Fibroblast of lung (primary cell): ENCODE data around the gene BORA. TPM values are rescaled to one million over a fixed set of nuclear protein-coding genes. Genes with fewer than 3 reads are reported as not detected.

Experiments used
- DNase-seq, 2 donors: peaks; one replicate each; pipeline versions ENCODE4 v3.0.0 to v3.0.0-alpha.2; 2010; ENCODE audit warnings: low read depth in 2 of 2
- H2AFZ ChIP-seq: 2 replicates; pipeline ENCODE4 v1.5.1; 2012; ENCODE audit warnings: low read length, control low read depth, inconsistent platforms
- H3K27ac ChIP-seq: 2 replicates; pipeline ENCODE4 v1.5.1; 2011; ENCODE audit warnings: low read length, control low read depth; ENCODE audit not compliant: insufficient read depth
- H3K27me3 ChIP-seq: 2 replicates; pipeline ENCODE4 v1.5.1; 2011; ENCODE audit warnings: mild to moderate bottlenecking, low read length; ENCODE audit not compliant: control insufficient read depth, insufficient read depth
- H3K36me3 ChIP-seq: 2 replicates; pipeline ENCODE4 v1.5.1; 2011; ENCODE audit warnings: low read length; ENCODE audit not compliant: control insufficient read depth, insufficient read depth
- H3K4me1 ChIP-seq: 2 replicates; pipeline ENCODE4 v1.5.1; 2011; ENCODE audit warnings: low read length; ENCODE audit not compliant: control insufficient read depth, insufficient read depth; ENCODE audit errors: extremely low read depth
- H3K4me2 ChIP-seq: 2 replicates; pipeline ENCODE4 v1.5.1; 2011; ENCODE audit warnings: low read length, control low read depth; ENCODE audit not compliant: insufficient read depth; ENCODE audit errors: extremely low read depth
- H3K4me3 ChIP-seq, 4 experiments: fragments of 200-600 bp in 1 of 4; sonication (generic) in 1 of 4; replicated peaks in 1 of 4; 2 replicates each; pipeline ENCODE4 v1.5.1; 2011 to 2016; ENCODE audit warnings: low read length in 4 of 4, low read depth in 3 of 4, mild to moderate bottlenecking in 3 of 4, control low read depth in 2 of 4, inconsistent platforms in 1 of 4, mixed read lengths in 1 of 4; ENCODE audit not compliant: insufficient read depth in 1 of 4; ENCODE audit errors: control extremely low read depth in 1 of 4
- H3K79me2 ChIP-seq: 2 replicates; pipeline ENCODE4 v1.5.1; 2012; ENCODE audit warnings: mild to moderate bottlenecking, low read length, inconsistent platforms; ENCODE audit not compliant: control insufficient read depth, insufficient read depth
- H3K9ac ChIP-seq: 2 replicates; pipeline ENCODE4 v1.5.1; 2011; ENCODE audit warnings: mild to moderate bottlenecking, low read length, control low read depth; ENCODE audit not compliant: insufficient read depth
- H3K9me3 ChIP-seq: 2 replicates; pipeline ENCODE4 v1.5.1; 2012; ENCODE audit warnings: low read depth, low read length; ENCODE audit not compliant: control insufficient read depth, insufficient read depth
- H4K20me1 ChIP-seq: 2 replicates; pipeline ENCODE4 v1.5.1; 2011; ENCODE audit warnings: low read length; ENCODE audit not compliant: control insufficient read depth, insufficient read depth; ENCODE audit errors: extremely low read depth
- CTCF ChIP-seq, 2 donors: IDR thresholded peaks in 1 of 2; conservative IDR thresholded peaks in 1 of 2; 1 replicate in 1 of 2; 2 replicates in 1 of 2; pipeline ENCODE4 v1.5.1; 2011 to 2012; ENCODE audit warnings: low read length in 2 of 2, control low read depth in 1 of 2, inconsistent platforms in 1 of 2, low read depth in 1 of 2, mild to moderate bottlenecking in 1 of 2
- EZH2 ChIP-seq: IDR thresholded peaks from 2 replicates; pipeline ENCODE4 v1.5.1; 2012; ENCODE audit warnings: low read length, control low read depth, mild to moderate bottlenecking; ENCODE audit errors: missing control alignments
- polyA plus RNA-seq, 2 donors: library from polyadenylated mRNA; depleted of rRNA in 1 of 2; stranded (reverse) in 1 of 2; unstranded in 1 of 2; fragments of >200 nt; gene quantifications; 2 replicates each; pipeline ENCODE4 v1.2.1, GENCODE V29; 2011 to 2012; ENCODE audit warnings: missing spikeins in 1 of 2
- total RNA-seq: library from RNA; depleted of rRNA; stranded (reverse); fragments of >200 nt; gene quantifications from 2 replicates; pipeline ENCODE4 v1.2.1, GENCODE V29; 2014

Gene BORA
- total and polyA plus RNA-seq, 2 donors (not counting 1 experiment from before 2014, with no cell fraction given), result 2.0 to 4.8 TPM

- Histone ChIP-seq H3K27ac (no peak overlapping the region), H3K27me3 (no peaks in the 10 kb centered on the region), H4K20me1 (no peaks in the 10 kb centered on the region), H3K36me3 (no peaks in the 10 kb centered on the region), H2AFZ (no peak overlapping the region), H3K9me3 (no peaks in the 10 kb centered on the region), H3K9ac (no peak overlapping the region), H3K4me1 (no peaks in the 10 kb centered on the region), H3K4me2 (no peak overlapping the region), H3K4me3 (no peak overlapping the region), H3K79me2 (no peaks in the 10 kb centered on the region)
- peak in 1 of 2 donors; percentile 61 for DNase-seq
- TF ChIP-seq CTCF (conservative IDR thresholded peaks at IDR 0.05 in 1 of 2, IDR thresholded peaks at IDR 0.05 in 1 of 2; ENCODE audit: low read depth in 1 of 2, low read length in 2 of 2), result no peak
- no peak for TF ChIP-seq EZH2
These were observed 41.0 kb upstream of the BORA start for GRCh38 chr13:72686766-72687165.

GRCh38 chr13:72689181-72689696 lies 38.5 kb upstream of the BORA start:
- no peaks in the 10 kb centered on the region for H3K9me3 ChIP-seq
- H3K27ac ChIP-seq, result no peak overlapping the region
- no peaks in the 10 kb centered on the region for H3K36me3 ChIP-seq
- no peak overlapping the region for H3K9ac ChIP-seq
- peak in 1 of 2 donors; percentile 69 for DNase-seq
- TF ChIP-seq CTCF (conservative IDR thresholded peaks at IDR 0.05 in 1 of 2, IDR thresholded peaks at IDR 0.05 in 1 of 2; ENCODE audit: low read depth in 1 of 2, low read length in 2 of 2), result no peak
- TF ChIP-seq EZH2, result no peak
- no peaks in the 10 kb centered on the region for H4K20me1 ChIP-seq
- no peak overlapping the region for H3K4me3 ChIP-seq
- H3K27me3 ChIP-seq, result no peaks in the 10 kb centered on the region
- H3K4me2 ChIP-seq, result no peak overlapping the region
- H3K79me2 ChIP-seq, result no peaks in the 10 kb centered on the region
- no peak overlapping the region for H2AFZ ChIP-seq
- no peaks in the 10 kb centered on the region for H3K4me1 ChIP-seq

GRCh38 chr13:72692884-72693514 lies 34.7 kb upstream of the BORA start:
- H3K4me1 ChIP-seq, result no peaks in the 10 kb centered on the region
- H3K27ac ChIP-seq, result no peak overlapping the region
- H3K9ac ChIP-seq, result no peak overlapping the region
- no peak for DNase-seq
- no peak overlapping the region for H3K4me3 ChIP-seq
- H2AFZ ChIP-seq, result no peak overlapping the region
- no peak overlapping the region for H3K4me2 ChIP-seq
- no peaks in the 10 kb centered on the region for H3K36me3 ChIP-seq
- TF ChIP-seq EZH2 (no peak), CTCF (conservative IDR thresholded peaks at IDR 0.05 in 1 of 2, IDR thresholded peaks at IDR 0.05 in 1 of 2; ENCODE audit: low read depth in 1 of 2, low read length in 2 of 2) (no peak)
- H3K9me3 ChIP-seq, result no peaks in the 10 kb centered on the region
- H3K79me2 ChIP-seq, result no peaks in the 10 kb centered on the region
- no peaks in the 10 kb centered on the region for H4K20me1 ChIP-seq
- no peaks in the 10 kb centered on the region for H3K27me3 ChIP-seq
